Lower lobe of right lung (tissue), 2 donors: ENCODE data around the gene CLEC2L. TPM values are rescaled to one million over a fixed set of nuclear protein-coding genes. Genes with fewer than 3 reads are reported as not detected.

Experiments
- ATAC-seq, 2 donors: fragments of 200-7000 bp; cut with Tn5 transposase; one replicate each; pipeline ENCODE4 v1.9.1; 2020 to 2022; ENCODE audit warnings: mild to moderate bottlenecking in 2 of 2, moderate library complexity in 2 of 2
- DNase-seq: peaks from one replicate; pipeline ENCODE4 v3.0.0-alpha.2; 2020
- H3K27ac ChIP-seq: fragments of 200-600 bp; one replicate; pipeline ENCODE4 v1.8.0; 2022
- H3K27me3 ChIP-seq: fragments of 200-600 bp; one replicate; pipeline ENCODE4 v1.8.0; 2022; ENCODE audit warnings: low read depth
- H3K36me3 ChIP-seq: fragments of 200-600 bp; one replicate; pipeline ENCODE4 v1.8.0; 2022; ENCODE audit warnings: mild to moderate bottlenecking
- H3K4me1 ChIP-seq: fragments of 200-600 bp; one replicate; pipeline ENCODE4 v1.8.0; 2022
- H3K4me3 ChIP-seq: fragments of 200-600 bp; one replicate; pipeline ENCODE4 v1.8.0; 2022; ENCODE audit warnings: mild to moderate bottlenecking
- H3K9me3 ChIP-seq: fragments of 200-600 bp; one replicate; pipeline ENCODE4 v1.8.0; 2022
- intact Hi-C: fragments of 100-400 bp; cut with DNase I; formaldehyde crosslinking; loops from one replicate; pipeline ENCODE4 v1.11.0; 2022
- total RNA-seq: library from RNA; stranded (reverse); fragmentation: NEBNext Ultra II Directional; extraction: Animal tissue kit (Norgen Biotek cat#: 25700); gene quantifications from one replicate; pipeline ENCODE4 v1.2.1, GENCODE V29; 2021
- TF ChIP-seq, protein P1 (sequence below): fragments of 200-600 bp; IDR thresholded peaks from one replicate; pipeline ENCODE4 v1.8.0; 2022; ENCODE audit warnings: antibody characterized with exemption, mild to moderate bottlenecking
- donor health status: DM: no; HTN: yes; CAD: no; lungs with severe emphysema.

The CLEC2L gene
- total RNA-seq, 1 donor from 2014 or later = not detected

DNA sequence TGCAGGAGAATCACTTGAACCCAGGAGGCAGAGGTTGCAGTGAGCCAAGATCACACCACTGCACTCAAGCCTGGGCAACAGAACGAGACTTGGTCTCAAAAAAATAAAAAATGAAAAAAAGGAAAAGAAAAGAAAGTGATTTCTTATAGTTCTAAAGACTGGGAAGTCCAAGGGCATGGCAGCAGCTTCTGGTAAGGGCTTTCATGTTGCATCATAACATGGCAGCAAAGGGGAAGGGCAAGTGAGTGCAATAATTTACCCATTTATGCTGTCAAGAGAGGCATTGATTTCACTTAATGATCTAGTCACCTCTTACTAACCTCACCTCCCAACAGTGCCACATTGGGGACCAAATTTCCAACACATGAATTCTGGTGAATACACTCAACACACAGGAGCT, 31.2 kb upstream of the CLEC2L start:
- peaks cover 11% of the 10 kb centered on the region for H3K9me3 ChIP-seq
- ATAC-seq (no peak), DNase-seq (no peak)
- H3K27ac ChIP-seq = no peak overlapping the region
- no peak overlapping the region for H3K4me3 ChIP-seq
- H3K4me1 ChIP-seq = no peaks in the 10 kb centered on the region
- TF ChIP-seq, protein P1, sequence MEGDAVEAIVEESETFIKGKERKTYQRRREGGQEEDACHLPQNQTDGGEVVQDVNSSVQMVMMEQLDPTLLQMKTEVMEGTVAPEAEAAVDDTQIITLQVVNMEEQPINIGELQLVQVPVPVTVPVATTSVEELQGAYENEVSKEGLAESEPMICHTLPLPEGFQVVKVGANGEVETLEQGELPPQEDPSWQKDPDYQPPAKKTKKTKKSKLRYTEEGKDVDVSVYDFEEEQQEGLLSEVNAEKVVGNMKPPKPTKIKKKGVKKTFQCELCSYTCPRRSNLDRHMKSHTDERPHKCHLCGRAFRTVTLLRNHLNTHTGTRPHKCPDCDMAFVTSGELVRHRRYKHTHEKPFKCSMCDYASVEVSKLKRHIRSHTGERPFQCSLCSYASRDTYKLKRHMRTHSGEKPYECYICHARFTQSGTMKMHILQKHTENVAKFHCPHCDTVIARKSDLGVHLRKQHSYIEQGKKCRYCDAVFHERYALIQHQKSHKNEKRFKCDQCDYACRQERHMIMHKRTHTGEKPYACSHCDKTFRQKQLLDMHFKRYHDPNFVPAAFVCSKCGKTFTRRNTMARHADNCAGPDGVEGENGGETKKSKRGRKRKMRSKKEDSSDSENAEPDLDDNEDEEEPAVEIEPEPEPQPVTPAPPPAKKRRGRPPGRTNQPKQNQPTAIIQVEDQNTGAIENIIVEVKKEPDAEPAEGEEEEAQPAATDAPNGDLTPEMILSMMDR = no peak
- no peaks in the 10 kb centered on the region for H3K36me3 ChIP-seq
- peaks cover 4% of the 10 kb centered on the region for H3K27me3 ChIP-seq
- intact Hi-C loops = no loop called here

DNA sequence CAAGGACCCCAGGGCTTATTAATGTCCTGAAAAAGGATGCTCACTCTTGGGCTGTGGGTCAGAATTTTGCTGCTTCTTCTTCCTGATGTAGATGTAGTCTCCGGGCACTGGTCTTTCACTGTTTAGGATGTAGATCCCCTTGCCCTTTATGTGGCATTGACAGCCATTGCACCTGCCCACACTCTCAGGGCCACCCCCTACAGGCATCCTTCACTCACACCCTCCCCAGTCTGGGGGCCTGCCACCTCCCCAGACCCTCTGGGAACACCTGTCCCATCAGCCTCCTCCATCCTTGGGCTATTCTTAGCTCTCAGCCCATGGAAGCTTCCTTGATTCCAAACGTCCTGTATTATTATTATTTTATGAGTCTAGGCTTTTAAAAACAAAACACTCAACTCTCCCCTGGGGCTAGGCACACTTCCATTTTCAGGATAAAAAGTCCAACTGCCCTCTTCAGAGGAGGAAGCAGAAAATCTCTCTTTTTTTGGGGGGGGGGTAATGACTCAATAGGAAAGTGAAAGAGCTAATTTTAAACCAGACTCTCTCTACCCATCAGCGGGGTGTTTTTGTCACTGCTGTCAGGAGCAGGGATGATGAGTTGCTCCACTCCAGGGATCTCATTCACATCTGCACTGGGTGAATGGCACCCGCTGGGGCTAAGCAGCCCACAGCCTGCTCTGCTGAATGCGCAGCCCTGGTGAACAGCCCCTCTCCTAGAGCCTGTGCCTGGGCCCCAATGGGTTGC, 28.5 kb upstream of the CLEC2L start:
- ATAC-seq = no peak
- intact Hi-C loops = no loop called here

DNA sequence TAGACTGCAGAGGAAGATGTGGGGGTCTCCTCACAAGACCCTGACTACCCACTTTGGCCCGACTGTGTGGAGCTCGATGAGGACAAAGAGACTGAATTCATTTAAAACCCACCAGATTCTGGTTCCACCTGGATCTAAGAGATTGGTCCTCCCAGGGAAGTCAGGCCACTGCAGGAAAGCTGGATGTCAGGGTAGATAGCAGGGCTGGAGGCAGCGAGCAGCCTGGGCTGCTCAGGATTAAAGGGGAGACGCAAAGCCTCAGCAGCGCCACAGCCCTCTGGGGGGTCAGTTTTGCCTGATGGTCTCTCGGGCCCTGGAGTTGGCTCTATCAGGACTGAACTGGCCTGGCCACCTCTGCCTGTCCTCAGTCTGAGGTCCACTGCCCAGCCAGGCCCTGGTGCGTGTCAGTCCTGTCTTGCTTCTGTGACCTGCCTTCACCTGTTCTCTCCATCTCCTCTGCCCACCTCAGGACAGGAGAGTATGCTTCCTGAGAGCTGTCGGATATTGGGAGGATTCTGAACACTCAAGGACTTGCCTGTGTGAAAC, 27.8 kb upstream of the CLEC2L start:
- no peak for ATAC-seq
- Histone ChIP-seq H3K27ac (no peak overlapping the region), H3K4me1 (peaks cover 8% of the 10 kb centered on the region), H3K27me3 (no peaks in the 10 kb centered on the region), H3K36me3 (no peaks in the 10 kb centered on the region), H3K9me3 (peaks cover 11% of the 10 kb centered on the region), H3K4me3 (no peak overlapping the region)
- TF ChIP-seq, protein P1 = no peak
- DNase-seq = no peak
- intact Hi-C loops = no loop called here

More for the DNA sequence above, 28.5 kb upstream of the CLEC2L start:
- Histone ChIP-seq H3K4me3 (no peak overlapping the region), H3K36me3 (no peaks in the 10 kb centered on the region), H3K9me3 (peaks cover 11% of the 10 kb centered on the region), H3K27me3 (peaks cover under 1% of the 10 kb centered on the region), H3K27ac (no peak overlapping the region), H3K4me1 (peaks cover 4% of the 10 kb centered on the region)
- no peak for DNase-seq
- TF ChIP-seq, protein P1 = no peak

DNA sequence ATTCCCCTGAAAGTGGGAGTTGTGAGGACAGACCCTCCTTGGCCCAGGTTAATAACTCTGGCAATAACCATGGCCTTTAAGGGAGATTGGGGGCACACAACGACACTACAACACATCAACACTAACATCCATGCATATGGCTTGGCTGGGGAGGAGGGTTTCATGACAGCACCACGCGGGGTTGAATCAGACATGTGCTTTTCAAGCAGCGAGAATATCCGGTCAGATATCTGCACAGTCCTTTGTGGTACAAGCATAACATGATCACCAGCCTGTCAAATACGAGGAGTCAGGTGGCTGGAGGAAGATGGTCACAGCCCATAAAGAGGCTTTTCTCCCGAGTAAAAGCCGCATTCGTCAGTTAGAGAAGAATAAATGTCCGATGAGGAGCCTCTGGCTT, 27.0 kb upstream of the CLEC2L start:
- Histone ChIP-seq H3K4me1 (peaks cover 8% of the 10 kb centered on the region), H3K27me3 (no peaks in the 10 kb centered on the region), H3K4me3 (no peak overlapping the region), H3K36me3 (no peaks in the 10 kb centered on the region), H3K9me3 (peaks cover 11% of the 10 kb centered on the region), H3K27ac (no peak overlapping the region)
- intact Hi-C loops = no loop called here
- DNase-seq = no peak
- no peak for ATAC-seq
- TF ChIP-seq, protein P1 = no peak

DNA sequence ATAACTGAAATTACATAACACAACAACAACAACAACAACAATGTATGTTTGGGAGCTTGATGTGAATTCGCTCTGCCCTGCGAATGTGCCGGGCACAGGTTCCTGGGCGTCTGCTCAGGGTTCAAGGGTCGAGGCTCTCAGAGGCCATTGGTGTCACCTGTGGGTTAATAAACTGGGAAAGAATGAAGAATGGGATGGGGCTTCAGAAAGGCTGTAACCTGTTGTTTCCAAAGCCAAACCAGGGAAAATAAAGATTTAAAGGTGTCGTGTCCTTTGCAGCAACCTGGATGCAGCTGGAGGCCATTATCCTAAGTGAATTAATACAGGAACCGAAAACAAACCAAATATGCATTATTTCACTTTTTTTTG, 22.7 kb upstream of the CLEC2L start:
- H3K9me3 ChIP-seq = no peaks in the 10 kb centered on the region
- H3K27me3 ChIP-seq = no peaks in the 10 kb centered on the region
- no peak overlapping the region for H3K4me3 ChIP-seq
- no peak overlapping the region for H3K27ac ChIP-seq
- H3K36me3 ChIP-seq = no peaks in the 10 kb centered on the region
- peaks cover 8% of the 10 kb centered on the region for H3K4me1 ChIP-seq
- intact Hi-C loops = no loop called here
- ATAC-seq (no peak), DNase-seq (no peak)
- TF ChIP-seq, protein P1 = no peak
